ENCODE measurements around the gene PRRG4. TPM values are rescaled to one million over a fixed set of nuclear protein-coding genes. Genes with fewer than 3 reads are reported as not detected.

PRRG4 gene
- total and polyA plus RNA-seq, 11 donors, result 0.12 to 1.4 (median 0.39) TPM

GRCh38 chr11:32817852-32818183 is 11.9 kb upstream of the PRRG4 start:
- Histone ChIP-seq H3K4me3 (no peak overlapping the region), H3K27ac (no peak overlapping the region), H3K27me3 (no peaks in the 10 kb centered on the region), H3K36me3 (no peaks in the 10 kb centered on the region), H3K9me3 (no peaks in the 10 kb centered on the region), H3K4me1 (peaks cover 0 to 8% (median 0%) of the 10 kb centered on the region in 12 donors)
- intact Hi-C loops (cut with DNase I), result loop anchor here in 1 of 10 donors (10.0 kb wide), 1 partner anchor 247 kb away; no protein-coding TSS in a partner anchor
- WGBS, 4 donors, result 62 to 74% (median 72%) methylated on average over 3 of the region's 3 CpGs
- DNase-seq (no peak), ATAC-seq (no peak)
- TF ChIP-seq POLR2A (IDR thresholded peaks at IDR 0.05), result no peak
- TF ChIP-seq CTCF (IDR thresholded peaks at IDR 0.05), result no peak

- TF ChIP-seq CTCF (IDR thresholded peaks at IDR 0.05), result no peak
- TF ChIP-seq POLR2A (IDR thresholded peaks at IDR 0.05), result no peak
- no peak for DNase-seq
- no peak overlapping the region for H3K27ac ChIP-seq
- H3K4me1 ChIP-seq, result peaks cover 0 to 8% (median 0%) of the 10 kb centered on the region in 12 donors
- no peaks in the 10 kb centered on the region for H3K36me3 ChIP-seq
- H3K9me3 ChIP-seq, result peaks cover 0 to 6% (median 0%) of the 10 kb centered on the region in 12 donors
- intact Hi-C loops (cut with DNase I), result loop anchor here in 1 of 10 donors (10.0 kb wide), 1 partner anchor 246 kb away; no protein-coding TSS in a partner anchor
- H3K27me3 ChIP-seq, result no peaks in the 10 kb centered on the region
- no peak overlapping the region for H3K4me3 ChIP-seq
- no peak for ATAC-seq
- 64 to 81% (median 77%) methylated on average over 2 of the region's 2 CpGs for WGBS, 4 donors
Observed at GRCh38 chr11:32819187-32819586, 10.5 kb upstream of the PRRG4 start.

- Histone ChIP-seq H3K9me3 (peaks cover 0 to 6% (median 0%) of the 10 kb centered on the region in 12 donors), H3K4me3 (no peak overlapping the region), H3K27ac (no peak overlapping the region), H3K4me1 (peaks cover 0 to 8% (median 0%) of the 10 kb centered on the region in 12 donors), H3K36me3 (no peaks in the 10 kb centered on the region), H3K27me3 (no peaks in the 10 kb centered on the region)
- no peak for DNase-seq
- TF ChIP-seq POLR2A (IDR thresholded peaks at IDR 0.05), result no peak
- no peak for TF ChIP-seq CTCF (IDR thresholded peaks at IDR 0.05)
- intact Hi-C loops (cut with DNase I), result no loop called here
- ATAC-seq, result no peak
Observed at GRCh38 chr11:32820497-32820896, 9.2 kb upstream of the PRRG4 start.

GRCh38 chr11:32821517-32821916 is 8.2 kb upstream of the PRRG4 start:
- H3K27me3 ChIP-seq, result no peaks in the 10 kb centered on the region
- ATAC-seq (no peak), DNase-seq (no peak)
- peak overlapping the region in 1 of 12 donors; percentile 25 for H3K27ac ChIP-seq
- peaks cover 0 to 8% (median 0%) of the 10 kb centered on the region in 12 donors for H3K4me1 ChIP-seq
- intact Hi-C loops (cut with DNase I), result no loop called here
- TF ChIP-seq POLR2A (IDR thresholded peaks at IDR 0.05) (no peak), CTCF (IDR thresholded peaks at IDR 0.05) (no peak)
- no peaks in the 10 kb centered on the region for H3K36me3 ChIP-seq
- H3K4me3 ChIP-seq, result no peak overlapping the region
- H3K9me3 ChIP-seq, result peaks cover 0 to 6% (median 0%) of the 10 kb centered on the region in 12 donors

Data from heart left ventricle (tissue), 16 donors.